ENCODE measurements around the gene HPCA.

Gene HPCA

GRCh38 chr1:32926562-32926961, 40.3 kb downstream of the HPCA start:
- no peaks in the 10 kb centered on the region for H3K4me1 ChIP-seq
- no peaks in the 10 kb centered on the region for H3K27me3 ChIP-seq (ENCODE audit: control insufficient read depth, insufficient read depth, low read length)
- no peak overlapping the region for H3K9ac ChIP-seq
- H3K9me3 ChIP-seq (ENCODE audit: control insufficient read depth, low read length): no peaks in the 10 kb centered on the region
- H3K4me2 ChIP-seq (ENCODE audit: low read length): no peak overlapping the region
- no peak overlapping the region for H3K4me3 ChIP-seq (ENCODE audit: low read depth, low read length)
- no peaks in the 10 kb centered on the region for H3K36me3 ChIP-seq (ENCODE audit: control insufficient read depth, insufficient read depth, low read length)
- no peak overlapping the region for H3K27ac ChIP-seq
- no peaks in the 10 kb centered on the region for H3K79me2 ChIP-seq
- TF ChIP-seq CTCF (IDR thresholded peaks at IDR 0.05): no peak
- H2AFZ ChIP-seq: no peak overlapping the region

GRCh38 chr1:32927441-32927840, 41.1 kb downstream of the HPCA start:
- TF ChIP-seq CTCF (IDR thresholded peaks at IDR 0.05): no peak
- Histone ChIP-seq H3K79me2 (no peaks in the 10 kb centered on the region), H2AFZ (no peak overlapping the region), H3K9me3 (ENCODE audit: control insufficient read depth, low read length) (no peaks in the 10 kb centered on the region), H3K9ac (no peak overlapping the region), H3K36me3 (ENCODE audit: control insufficient read depth, insufficient read depth, low read length) (no peaks in the 10 kb centered on the region), H3K27ac (no peak overlapping the region), H3K4me3 (ENCODE audit: low read depth, low read length) (no peak overlapping the region), H3K4me2 (ENCODE audit: low read length) (no peak overlapping the region), H3K27me3 (ENCODE audit: control insufficient read depth, insufficient read depth, low read length) (no peaks in the 10 kb centered on the region), H3K4me1 (no peaks in the 10 kb centered on the region)

GRCh38 chr1:32928285-32928684, 42.0 kb downstream of the HPCA start:
- Histone ChIP-seq H3K27ac (no peak overlapping the region), H2AFZ (no peak overlapping the region), H3K27me3 (ENCODE audit: control insufficient read depth, insufficient read depth, low read length) (no peaks in the 10 kb centered on the region), H3K36me3 (ENCODE audit: control insufficient read depth, insufficient read depth, low read length) (no peaks in the 10 kb centered on the region), H3K4me2 (ENCODE audit: low read length) (no peak overlapping the region), H3K4me3 (ENCODE audit: low read depth, low read length) (no peak overlapping the region), H3K4me1 (no peaks in the 10 kb centered on the region), H3K79me2 (no peaks in the 10 kb centered on the region), H3K9ac (no peak overlapping the region), H3K9me3 (ENCODE audit: control insufficient read depth, low read length) (no peaks in the 10 kb centered on the region)
- TF ChIP-seq CTCF (IDR thresholded peaks at IDR 0.05): no peak

GRCh38 chr1:32928715-32929114, 42.4 kb downstream of the HPCA start:
- Histone ChIP-seq H3K9ac (no peak overlapping the region), H3K27me3 (ENCODE audit: control insufficient read depth, insufficient read depth, low read length) (no peaks in the 10 kb centered on the region), H2AFZ (no peak overlapping the region), H3K79me2 (no peaks in the 10 kb centered on the region), H3K4me3 (ENCODE audit: low read depth, low read length) (no peak overlapping the region), H3K4me2 (ENCODE audit: low read length) (no peak overlapping the region), H3K4me1 (peaks cover 2% of the 10 kb centered on the region), H3K36me3 (ENCODE audit: control insufficient read depth, insufficient read depth, low read length) (no peaks in the 10 kb centered on the region), H3K27ac (no peak overlapping the region), H3K9me3 (ENCODE audit: control insufficient read depth, low read length) (no peaks in the 10 kb centered on the region)
- no peak for TF ChIP-seq CTCF (IDR thresholded peaks at IDR 0.05)

GRCh38 chr1:32929366-32929765, 43.1 kb downstream of the HPCA start:
- Histone ChIP-seq H3K79me2 (no peaks in the 10 kb centered on the region), H3K36me3 (ENCODE audit: control insufficient read depth, insufficient read depth, low read length) (no peaks in the 10 kb centered on the region), H3K4me1 (peaks cover 6% of the 10 kb centered on the region), H3K27me3 (ENCODE audit: control insufficient read depth, insufficient read depth, low read length) (no peaks in the 10 kb centered on the region), H3K4me2 (ENCODE audit: low read length) (no peak overlapping the region), H3K9me3 (ENCODE audit: control insufficient read depth, low read length) (no peaks in the 10 kb centered on the region), H3K27ac (no peak overlapping the region), H3K9ac (no peak overlapping the region), H2AFZ (no peak overlapping the region), H3K4me3 (ENCODE audit: low read depth, low read length) (no peak overlapping the region)
- no peak for TF ChIP-seq CTCF (IDR thresholded peaks at IDR 0.05)
